ENCODE data around the gene MTHFSD. TPM values are rescaled to one million over a fixed set of nuclear protein-coding genes. Genes with fewer than 3 reads are reported as not detected.

MTHFSD gene
- polyA plus RNA-seq, 1 of the 3 experiments (the other 2 are of a cell fraction), result 15.6 TPM

DNA sequence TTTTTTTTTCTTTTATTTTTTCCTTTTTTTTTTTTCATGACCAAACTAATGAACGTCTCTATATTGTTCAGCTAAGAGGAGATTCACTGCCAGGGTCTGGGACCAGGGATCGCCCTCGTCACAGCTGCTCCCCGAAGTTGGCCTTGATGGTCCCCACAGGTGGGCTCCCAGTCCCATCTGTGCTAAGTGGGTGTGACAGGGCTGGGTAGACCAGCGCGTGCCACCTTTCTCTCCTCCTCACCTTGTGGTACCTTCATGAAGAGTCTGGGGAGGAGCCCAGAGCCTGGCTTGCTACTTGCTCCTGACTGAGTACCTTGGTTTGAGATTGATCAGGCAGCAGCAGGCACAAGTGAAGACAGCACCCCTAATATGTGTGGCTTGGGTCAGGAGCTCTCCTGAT, 51.2 kb downstream of the MTHFSD start:
- H4K20me1 ChIP-seq (ENCODE audit: insufficient read depth), result 0 out of 2 replicates have a peak, but pooled peaks cover 26% of the 10 kb centered on the region
- ChIA-PET CTCF (interaction anchor here (1.4 kb wide), 1 partner anchor 15 kb away, joined by 3 read pairs; no protein-coding TSS in a partner anchor), POLR2A (no interaction called here)
- no peak for DNase-seq
- H3K4me3 ChIP-seq (ENCODE audit: low read depth in 2 of 2, low read length in 1 of 2), result no peak overlapping the region
- no peak overlapping the region for H3K27ac ChIP-seq (ENCODE audit: low read depth in 2 of 2, low read length in 1 of 2)
- H3K36me3 ChIP-seq (replicated peaks in 1 of 2; ENCODE audit: control insufficient read depth in 1 of 2, insufficient read depth in 2 of 2, low read length in 1 of 2), result no peaks in the 10 kb centered on the region
- H3K4me2 ChIP-seq, result no peak overlapping the region
- H3K9me2 ChIP-seq, result no peaks in the 10 kb centered on the region
- H3K79me2 ChIP-seq (ENCODE audit: insufficient read depth), result no peaks in the 10 kb centered on the region
- WGBS (ENCODE audit: low lambda C conversion rate), result 3% methylated on average over 6 of the region's 6 CpGs
- no peaks in the 10 kb centered on the region for H3K9me3 ChIP-seq
- H3K27me3 ChIP-seq (ENCODE audit: insufficient read depth), result peaks cover 96% of the 10 kb centered on the region
- no peak overlapping the region for H2AFZ ChIP-seq (ENCODE audit: low read depth)
- TF ChIP-seq SMC3 (IDR thresholded peaks at IDR 0.05; ENCODE audit: low read depth, low read length), result no peak
- no peak for TF ChIP-seq ELF1 (IDR thresholded peaks at IDR 0.05)
- TF ChIP-seq NFIC (IDR thresholded peaks at IDR 0.05; ENCODE audit: borderline replicate concordance), result no peak
- no peak for TF ChIP-seq JUND (IDR thresholded peaks at IDR 0.05)
- no peak for TF ChIP-seq RCOR1 (IDR thresholded peaks at IDR 0.05; ENCODE audit: low read length)
- TF ChIP-seq MEF2A (IDR thresholded peaks at IDR 0.05; ENCODE audit: borderline replicate concordance, low read depth), result no peak
- TF ChIP-seq, protein P1, sequence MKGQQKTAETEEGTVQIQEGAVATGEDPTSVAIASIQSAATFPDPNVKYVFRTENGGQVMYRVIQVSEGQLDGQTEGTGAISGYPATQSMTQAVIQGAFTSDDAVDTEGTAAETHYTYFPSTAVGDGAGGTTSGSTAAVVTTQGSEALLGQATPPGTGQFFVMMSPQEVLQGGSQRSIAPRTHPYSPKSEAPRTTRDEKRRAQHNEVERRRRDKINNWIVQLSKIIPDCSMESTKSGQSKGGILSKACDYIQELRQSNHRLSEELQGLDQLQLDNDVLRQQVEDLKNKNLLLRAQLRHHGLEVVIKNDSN (IDR thresholded peaks at IDR 0.05; ENCODE audit: borderline replicate concordance, low read depth), result no peak
- TF ChIP-seq FOXM1 (IDR thresholded peaks at IDR 0.05; ENCODE audit: low read depth), result no peak
- TF ChIP-seq TEAD4 (IDR thresholded peaks at IDR 0.05; ENCODE audit: borderline replicate concordance, insufficient read depth), result no peak
- no peak for TF ChIP-seq NRF1 (IDR thresholded peaks at IDR 0.05; ENCODE audit: low read depth, low read length)
- TF ChIP-seq, protein P2, sequence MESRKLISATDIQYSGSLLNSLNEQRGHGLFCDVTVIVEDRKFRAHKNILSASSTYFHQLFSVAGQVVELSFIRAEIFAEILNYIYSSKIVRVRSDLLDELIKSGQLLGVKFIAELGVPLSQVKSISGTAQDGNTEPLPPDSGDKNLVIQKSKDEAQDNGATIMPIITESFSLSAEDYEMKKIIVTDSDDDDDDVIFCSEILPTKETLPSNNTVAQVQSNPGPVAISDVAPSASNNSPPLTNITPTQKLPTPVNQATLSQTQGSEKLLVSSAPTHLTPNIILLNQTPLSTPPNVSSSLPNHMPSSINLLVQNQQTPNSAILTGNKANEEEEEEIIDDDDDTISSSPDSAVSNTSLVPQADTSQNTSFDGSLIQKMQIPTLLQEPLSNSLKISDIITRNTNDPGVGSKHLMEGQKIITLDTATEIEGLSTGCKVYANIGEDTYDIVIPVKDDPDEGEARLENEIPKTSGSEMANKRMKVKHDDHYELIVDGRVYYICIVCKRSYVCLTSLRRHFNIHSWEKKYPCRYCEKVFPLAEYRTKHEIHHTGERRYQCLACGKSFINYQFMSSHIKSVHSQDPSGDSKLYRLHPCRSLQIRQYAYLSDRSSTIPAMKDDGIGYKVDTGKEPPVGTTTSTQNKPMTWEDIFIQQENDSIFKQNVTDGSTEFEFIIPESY (IDR thresholded peaks at IDR 0.05; ENCODE audit: borderline replicate concordance, low read depth), result no peak
- no peak for TF ChIP-seq TAF1 (IDR thresholded peaks at IDR 0.05; ENCODE audit: borderline replicate concordance, low read depth, low read length)
- no peaks in the 10 kb centered on the region for H3K4me1 ChIP-seq (ENCODE audit: control insufficient read depth in 1 of 2, insufficient read depth in 2 of 2, low read depth in 1 of 2, low read length in 1 of 2)
- H3F3A ChIP-seq (replicated peaks; ENCODE audit: insufficient read depth), result no peaks in the 10 kb centered on the region
- no peak overlapping the region for H3K9ac ChIP-seq

DNA sequence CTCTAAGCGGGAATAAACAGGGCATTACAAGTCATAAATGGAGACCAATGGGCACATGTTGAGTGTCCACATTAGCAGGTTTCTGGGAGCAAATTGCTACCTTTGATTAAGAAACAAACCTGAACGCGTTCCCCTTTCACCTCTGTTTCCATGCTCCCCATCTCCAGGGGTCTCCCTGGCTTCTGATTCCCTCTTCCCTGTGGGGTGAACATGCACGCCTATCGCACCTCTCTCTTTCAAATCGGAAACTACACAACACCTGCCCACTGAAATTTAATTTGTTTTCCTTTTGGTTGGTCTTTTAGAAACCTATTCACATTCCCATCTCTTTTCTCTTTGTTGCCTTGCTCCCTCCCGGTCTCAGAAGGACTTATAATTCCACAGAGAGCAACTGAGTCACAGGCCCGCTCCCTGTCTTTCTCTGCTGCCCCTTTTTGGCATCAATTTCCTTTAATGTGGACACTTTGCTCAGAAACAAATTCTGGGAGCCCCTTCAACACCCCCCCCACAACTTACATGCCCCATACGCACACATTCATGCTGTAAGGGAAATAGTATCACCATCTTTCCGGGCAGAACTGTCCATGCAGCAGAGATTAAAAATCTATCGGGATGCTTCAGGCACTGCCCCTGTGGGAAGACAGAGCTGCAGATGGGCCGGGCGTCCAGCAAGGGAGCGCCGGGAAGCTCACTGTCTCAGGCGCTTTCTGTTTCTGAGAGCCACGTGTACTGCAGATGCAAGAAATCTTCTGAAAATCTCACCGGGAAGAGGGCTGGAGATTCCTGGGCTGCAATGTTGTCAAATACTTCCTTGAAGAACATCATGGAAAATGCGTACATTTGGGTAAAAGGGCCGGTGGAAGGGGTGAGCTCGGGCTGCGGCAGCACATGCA, 51.9 kb downstream of the MTHFSD start:
- Histone ChIP-seq H3K27me3 (ENCODE audit: insufficient read depth) (peaks cover 97% of the 10 kb centered on the region), H4K20me1 (ENCODE audit: insufficient read depth) (0 out of 2 replicates have a peak, but pooled peaks cover 26% of the 10 kb centered on the region)

More for the DNA sequence above, 51.9 kb downstream of the MTHFSD start:
- Histone ChIP-seq H3K4me3 (ENCODE audit: low read depth in 2 of 2, low read length in 1 of 2) (no peak overlapping the region), H2AFZ (ENCODE audit: low read depth) (no peak overlapping the region), H3K9me3 (no peaks in the 10 kb centered on the region), H3K27ac (ENCODE audit: low read depth in 2 of 2, low read length in 1 of 2) (no peak overlapping the region), H3K9ac (no peak overlapping the region), H3K4me2 (no peak overlapping the region), H3K9me2 (no peaks in the 10 kb centered on the region), H3F3A (replicated peaks; ENCODE audit: insufficient read depth) (no peaks in the 10 kb centered on the region), H3K36me3 (replicated peaks in 1 of 2; ENCODE audit: control insufficient read depth in 1 of 2, insufficient read depth in 2 of 2, low read length in 1 of 2) (no peaks in the 10 kb centered on the region), H3K4me1 (ENCODE audit: control insufficient read depth in 1 of 2, insufficient read depth in 2 of 2, low read depth in 1 of 2, low read length in 1 of 2) (no peaks in the 10 kb centered on the region), H3K79me2 (ENCODE audit: insufficient read depth) (no peaks in the 10 kb centered on the region)
- CTCF ChIA-PET, result interaction anchor here (1.4 kb wide), 1 partner anchor 15 kb away, joined by 3 read pairs; no protein-coding TSS in a partner anchor
- 5% methylated on average over 22 of the region's 22 CpGs for WGBS (ENCODE audit: low lambda C conversion rate)
- TF ChIP-seq RFX5 (IDR thresholded peaks at IDR 0.05; ENCODE audit: low read length) (no peak), EZH2phosphoT487 (IDR thresholded peaks at IDR 0.05; ENCODE audit: borderline replicate concordance, low read depth) (peak; percentile 61; the same call in 1 of the 2 replicates)
- POLR2A ChIA-PET, result no interaction called here
- DNase-seq, result no peak
